Measurements from ENCODE around the gene KCNK7.

KCNK7 gene

GRCh38 chr11:65639623-65640482, 44.3 kb upstream of the KCNK7 start:
- no peak for TF ChIP-seq CTCF (conservative IDR thresholded peaks at IDR 0.05)
- no peak overlapping the region for H3K27ac ChIP-seq

GRCh38 chr11:65639228-65639597, 43.6 kb upstream of the KCNK7 start:
- H3K27ac ChIP-seq: peak overlapping the region; percentile 73; the same call in 1 of the 2 replicates

GRCh38 chr11:65637794-65638419, 42.3 kb upstream of the KCNK7 start, which contains the start of gene SIPA1:
TSS of gene SIPA1 (plus strand) at chr11:65638101. CDS start at chr11:65640922, 2,821 bp downstream.
- H3K27ac ChIP-seq: peak within 1 kb of the TSS; percentile 73
- TF ChIP-seq CTCF (conservative IDR thresholded peaks at IDR 0.05): peak; percentile 72

GRCh38 chr11:65637032-65637557, 41.5 kb upstream of the KCNK7 start:
- peak overlapping the region; percentile 73 for H3K27ac ChIP-seq
- TF ChIP-seq CTCF (conservative IDR thresholded peaks at IDR 0.05): no peak

- peak overlapping the region; percentile 73 for H3K27ac ChIP-seq
- TF ChIP-seq CTCF (conservative IDR thresholded peaks at IDR 0.05): no peak
These were observed 40.8 kb upstream of the KCNK7 start for GRCh38 chr11:65636108-65637031.

- peak overlapping the region; percentile 73 for H3K27ac ChIP-seq
- TF ChIP-seq CTCF (conservative IDR thresholded peaks at IDR 0.05): no peak
These were observed 39.5 kb upstream of the KCNK7 start for GRCh38 chr11:65634905-65635731.

- no peak for TF ChIP-seq CTCF (conservative IDR thresholded peaks at IDR 0.05)
These were observed 38.8 kb upstream of the KCNK7 start for GRCh38 chr11:65634440-65634839.

More at GRCh38 chr11:65634440-65634839, 38.8 kb upstream of the KCNK7 start:
- H3K27ac ChIP-seq: 0 out of 2 replicates have a peak overlapping the region, but pooled peaks have one; percentile 1

Measured in VCaP (cell line).